ENCODE data around the gene PAX7.

GRCh38 chr1:18719786-18720451, 89.3 kb downstream of the PAX7 start:
- TF ChIP-seq, protein P1, sequence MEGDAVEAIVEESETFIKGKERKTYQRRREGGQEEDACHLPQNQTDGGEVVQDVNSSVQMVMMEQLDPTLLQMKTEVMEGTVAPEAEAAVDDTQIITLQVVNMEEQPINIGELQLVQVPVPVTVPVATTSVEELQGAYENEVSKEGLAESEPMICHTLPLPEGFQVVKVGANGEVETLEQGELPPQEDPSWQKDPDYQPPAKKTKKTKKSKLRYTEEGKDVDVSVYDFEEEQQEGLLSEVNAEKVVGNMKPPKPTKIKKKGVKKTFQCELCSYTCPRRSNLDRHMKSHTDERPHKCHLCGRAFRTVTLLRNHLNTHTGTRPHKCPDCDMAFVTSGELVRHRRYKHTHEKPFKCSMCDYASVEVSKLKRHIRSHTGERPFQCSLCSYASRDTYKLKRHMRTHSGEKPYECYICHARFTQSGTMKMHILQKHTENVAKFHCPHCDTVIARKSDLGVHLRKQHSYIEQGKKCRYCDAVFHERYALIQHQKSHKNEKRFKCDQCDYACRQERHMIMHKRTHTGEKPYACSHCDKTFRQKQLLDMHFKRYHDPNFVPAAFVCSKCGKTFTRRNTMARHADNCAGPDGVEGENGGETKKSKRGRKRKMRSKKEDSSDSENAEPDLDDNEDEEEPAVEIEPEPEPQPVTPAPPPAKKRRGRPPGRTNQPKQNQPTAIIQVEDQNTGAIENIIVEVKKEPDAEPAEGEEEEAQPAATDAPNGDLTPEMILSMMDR (IDR thresholded peaks at IDR 0.05; ENCODE audit: low read depth, low read length): no peak
- TF ChIP-seq POLR2A (IDR thresholded peaks at IDR 0.05; ENCODE audit: extremely low read depth, insufficient read length): no peak
